GM12873 (cell line): ENCODE data around the gene TIAM2.

Experiments used
- CTCF ChIP-seq: IDR thresholded peaks from 2 replicates; pipeline ENCODE4 v1.5.1; 2012; ENCODE audit warnings: low read depth, mild to moderate bottlenecking, moderate library complexity, low read length, control low read depth; ENCODE audit not compliant: insufficient read depth; ENCODE audit errors: missing control alignments

TIAM2 gene

DNA sequence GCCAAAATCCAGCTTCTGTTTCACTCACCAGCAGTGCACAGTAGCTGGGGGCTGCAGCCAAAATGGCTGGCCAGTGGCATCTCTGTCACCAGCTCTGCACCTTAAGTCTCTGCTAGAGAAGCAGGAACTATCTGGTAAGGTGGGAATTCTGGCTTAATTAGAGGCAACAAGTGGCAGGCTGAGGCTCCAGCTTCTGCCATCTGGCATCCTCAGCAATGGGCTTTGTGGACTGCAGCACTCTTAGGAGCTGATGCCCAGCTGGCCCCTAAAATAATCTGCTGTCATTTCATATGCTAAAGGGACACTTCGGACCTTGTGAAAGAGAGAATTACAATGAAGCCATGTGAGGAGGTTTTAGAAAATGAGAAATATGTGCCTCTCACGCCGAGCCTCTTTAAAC, 264.1 kb downstream of the TIAM2 start:
- no peak for TF ChIP-seq CTCF

DNA sequence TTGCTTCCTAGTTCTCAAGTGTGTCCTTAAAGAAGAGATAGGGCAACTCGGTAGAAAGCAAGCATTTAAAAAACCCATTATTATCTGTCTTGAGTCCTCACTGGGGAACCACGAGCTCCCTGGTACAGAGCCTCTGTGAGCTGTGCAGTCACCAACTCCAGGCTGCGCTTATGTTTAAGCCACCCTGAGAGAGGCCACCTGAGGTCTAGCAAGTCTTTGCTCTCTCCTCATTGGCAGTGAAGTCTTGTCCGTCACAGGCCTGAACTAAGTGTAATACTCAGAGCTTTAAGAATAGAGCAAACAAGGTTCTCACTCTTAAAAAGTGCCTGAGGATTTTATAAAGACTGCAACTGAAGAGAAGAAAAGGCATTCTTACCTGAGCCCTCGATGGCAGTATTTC, 264.8 kb downstream of the TIAM2 start:
- TF ChIP-seq CTCF = no peak

DNA sequence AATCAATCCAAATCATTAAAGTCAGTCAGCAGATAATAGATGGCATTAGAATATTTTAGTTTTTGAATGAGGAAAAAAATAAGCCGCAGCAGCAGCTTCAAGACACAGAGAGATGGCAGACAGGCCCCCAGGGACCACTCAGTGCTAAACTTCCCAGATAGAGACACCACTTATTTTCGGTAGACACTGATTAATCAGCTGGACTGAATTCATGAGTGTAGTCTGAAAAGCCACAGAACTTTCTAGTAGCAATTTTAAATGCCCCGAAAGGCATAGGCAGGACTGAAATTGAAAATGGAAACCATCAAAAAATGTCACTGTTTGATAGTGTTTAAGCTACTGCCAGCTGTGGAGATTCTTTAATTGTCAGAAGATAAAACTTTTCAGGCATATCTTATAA, 265.6 kb downstream of the TIAM2 start:
- no peak for TF ChIP-seq CTCF

DNA sequence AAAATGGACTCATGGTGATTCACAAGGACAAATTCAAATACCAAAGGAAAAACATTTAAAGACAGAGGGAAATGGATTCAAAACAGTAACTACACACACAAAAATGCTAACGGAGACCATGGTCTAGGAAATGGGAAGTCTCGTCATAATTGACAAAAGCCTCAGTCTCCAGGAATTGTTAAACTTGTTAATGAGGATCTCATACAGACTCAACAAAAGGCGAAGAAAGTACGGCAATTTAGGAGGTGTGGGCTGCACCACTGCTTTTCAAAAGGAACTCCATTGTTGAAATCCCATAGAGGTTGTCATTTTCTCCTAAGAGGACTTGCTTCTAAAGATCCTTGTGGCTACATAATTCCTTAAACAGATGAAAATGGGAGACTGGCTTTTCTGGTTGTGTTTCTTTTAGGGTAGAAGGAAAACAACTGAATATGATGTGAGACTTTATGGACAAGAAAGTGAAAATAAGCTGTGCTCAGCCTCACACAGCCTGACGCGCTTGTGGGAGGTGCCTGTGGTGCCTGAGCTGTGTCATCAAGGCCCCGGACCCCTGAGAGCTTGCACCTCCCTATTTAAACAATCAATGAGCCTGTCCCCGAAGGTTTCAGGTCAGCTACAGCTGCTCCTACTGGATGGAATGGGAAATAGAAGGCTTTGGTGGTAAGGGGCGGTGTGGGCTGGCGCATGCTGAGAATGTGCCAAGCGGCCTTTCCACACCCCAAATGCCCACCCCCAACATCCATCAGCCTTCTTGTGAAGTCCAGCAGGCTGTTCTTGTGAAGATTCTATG, 266.2 kb downstream of the TIAM2 start:
- no peak for TF ChIP-seq CTCF

DNA sequence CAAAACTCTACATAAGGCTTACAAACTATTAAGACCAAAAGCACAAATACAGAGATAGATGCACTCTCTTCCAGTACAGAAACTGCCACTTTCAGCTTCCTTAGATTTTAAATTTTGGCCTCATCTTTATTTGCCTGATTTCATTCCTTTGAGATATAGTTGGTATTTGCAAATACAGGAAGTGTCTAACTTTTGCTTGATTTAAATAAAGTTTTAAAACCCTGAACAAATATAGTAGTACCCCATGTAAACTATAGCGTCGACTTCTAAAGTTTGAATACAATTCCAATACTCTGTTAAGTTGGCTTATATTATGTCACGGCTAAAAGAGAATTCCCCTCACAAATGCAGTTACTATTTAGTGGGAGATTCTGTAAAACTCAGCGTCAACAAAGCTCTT, 267.5 kb downstream of the TIAM2 start:
- no peak for TF ChIP-seq CTCF

GRCh38 chr6:155263373-155264063, 268.4 kb downstream of the TIAM2 start, which contains the start of gene CLDN20:
TSS of gene CLDN20 (plus strand) at chr6:155264013. CDS start at chr6:155275720, 11,707 bp downstream.
- TF ChIP-seq CTCF = no peak

DNA sequence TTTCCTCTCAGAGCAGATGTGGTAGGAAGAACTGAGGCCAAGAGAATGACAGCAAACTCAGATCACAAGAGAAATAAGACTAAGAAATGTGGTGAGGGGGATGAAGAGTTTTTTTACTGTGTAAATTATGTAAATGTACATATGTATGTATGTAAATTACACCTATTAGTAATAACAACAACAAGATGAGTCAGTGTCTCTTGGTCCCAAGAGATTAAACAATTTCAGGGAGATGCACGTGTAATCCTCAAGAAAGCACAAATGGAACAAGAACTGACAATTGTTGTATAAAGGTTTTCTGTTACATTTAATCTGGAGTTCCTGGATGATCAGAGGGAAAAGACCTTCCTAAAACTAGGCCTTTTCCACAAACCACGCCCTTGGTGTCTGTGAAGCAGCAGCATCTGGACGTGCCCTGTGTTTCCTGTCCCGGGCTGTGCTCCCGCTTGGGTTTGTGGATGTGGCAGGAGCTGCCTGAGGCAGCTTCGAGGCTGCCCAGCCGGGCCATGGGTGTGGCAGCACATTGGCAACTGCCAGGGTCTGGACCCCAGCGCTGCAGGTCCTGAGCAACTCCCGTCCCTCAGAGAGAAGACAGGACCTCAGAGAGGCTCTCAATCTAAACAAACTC, 269.7 kb downstream of the TIAM2 start:
- no peak for TF ChIP-seq CTCF
